ENCODE data around the gene ARID3A. TPM values are rescaled to one million over a fixed set of nuclear protein-coding genes. Genes with fewer than 3 reads are reported as not detected.

Gene ARID3A
- total and polyA plus RNA-seq, 2 of the 8 experiments (the other 6 are each of a cell fraction or from before 2014, with no cell fraction given): 40.5 to 77.4 TPM

DNA sequence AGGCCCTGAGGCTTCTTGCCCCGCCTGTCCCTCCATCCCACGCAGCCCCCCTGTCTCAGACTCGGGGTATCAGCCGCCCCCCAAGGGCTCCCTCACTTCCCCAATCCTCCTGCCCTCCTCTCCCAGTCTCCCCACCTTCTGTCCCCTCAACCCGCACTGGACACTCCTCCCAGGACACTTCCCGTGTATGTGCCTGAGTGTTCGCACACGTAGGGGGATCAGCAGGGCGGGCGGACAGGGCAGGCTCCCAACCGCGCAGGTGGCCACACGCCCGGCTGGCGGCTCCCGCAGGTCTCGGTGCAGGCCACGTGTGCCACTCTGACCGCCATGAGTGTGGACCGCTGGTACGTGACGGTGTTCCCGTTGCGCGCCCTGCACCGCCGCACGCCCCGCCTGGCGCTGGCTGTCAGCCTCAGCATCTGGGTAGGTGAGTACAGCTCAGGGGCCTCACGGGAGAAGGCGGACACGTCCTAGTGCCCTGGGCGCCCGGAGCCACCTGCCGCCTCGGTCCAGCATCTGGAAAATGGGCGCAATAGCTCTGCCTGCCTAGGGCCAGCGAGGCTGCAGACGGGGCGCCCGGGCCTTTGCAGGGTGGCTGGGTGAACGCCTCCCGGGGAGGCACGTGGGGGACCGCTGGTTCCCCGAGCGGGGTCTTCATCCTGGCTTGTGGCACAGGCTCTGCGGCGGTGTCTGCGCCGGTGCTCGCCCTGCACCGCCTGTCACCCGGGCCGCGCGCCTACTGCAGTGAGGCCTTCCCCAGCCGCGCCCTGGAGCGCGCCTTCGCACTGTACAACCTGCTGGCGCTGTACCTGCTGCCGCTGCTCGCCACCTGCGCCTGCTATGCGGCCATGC is 6.4 kb upstream of the ARID3A start (continued):
- TF ChIP-seq, protein P1, sequence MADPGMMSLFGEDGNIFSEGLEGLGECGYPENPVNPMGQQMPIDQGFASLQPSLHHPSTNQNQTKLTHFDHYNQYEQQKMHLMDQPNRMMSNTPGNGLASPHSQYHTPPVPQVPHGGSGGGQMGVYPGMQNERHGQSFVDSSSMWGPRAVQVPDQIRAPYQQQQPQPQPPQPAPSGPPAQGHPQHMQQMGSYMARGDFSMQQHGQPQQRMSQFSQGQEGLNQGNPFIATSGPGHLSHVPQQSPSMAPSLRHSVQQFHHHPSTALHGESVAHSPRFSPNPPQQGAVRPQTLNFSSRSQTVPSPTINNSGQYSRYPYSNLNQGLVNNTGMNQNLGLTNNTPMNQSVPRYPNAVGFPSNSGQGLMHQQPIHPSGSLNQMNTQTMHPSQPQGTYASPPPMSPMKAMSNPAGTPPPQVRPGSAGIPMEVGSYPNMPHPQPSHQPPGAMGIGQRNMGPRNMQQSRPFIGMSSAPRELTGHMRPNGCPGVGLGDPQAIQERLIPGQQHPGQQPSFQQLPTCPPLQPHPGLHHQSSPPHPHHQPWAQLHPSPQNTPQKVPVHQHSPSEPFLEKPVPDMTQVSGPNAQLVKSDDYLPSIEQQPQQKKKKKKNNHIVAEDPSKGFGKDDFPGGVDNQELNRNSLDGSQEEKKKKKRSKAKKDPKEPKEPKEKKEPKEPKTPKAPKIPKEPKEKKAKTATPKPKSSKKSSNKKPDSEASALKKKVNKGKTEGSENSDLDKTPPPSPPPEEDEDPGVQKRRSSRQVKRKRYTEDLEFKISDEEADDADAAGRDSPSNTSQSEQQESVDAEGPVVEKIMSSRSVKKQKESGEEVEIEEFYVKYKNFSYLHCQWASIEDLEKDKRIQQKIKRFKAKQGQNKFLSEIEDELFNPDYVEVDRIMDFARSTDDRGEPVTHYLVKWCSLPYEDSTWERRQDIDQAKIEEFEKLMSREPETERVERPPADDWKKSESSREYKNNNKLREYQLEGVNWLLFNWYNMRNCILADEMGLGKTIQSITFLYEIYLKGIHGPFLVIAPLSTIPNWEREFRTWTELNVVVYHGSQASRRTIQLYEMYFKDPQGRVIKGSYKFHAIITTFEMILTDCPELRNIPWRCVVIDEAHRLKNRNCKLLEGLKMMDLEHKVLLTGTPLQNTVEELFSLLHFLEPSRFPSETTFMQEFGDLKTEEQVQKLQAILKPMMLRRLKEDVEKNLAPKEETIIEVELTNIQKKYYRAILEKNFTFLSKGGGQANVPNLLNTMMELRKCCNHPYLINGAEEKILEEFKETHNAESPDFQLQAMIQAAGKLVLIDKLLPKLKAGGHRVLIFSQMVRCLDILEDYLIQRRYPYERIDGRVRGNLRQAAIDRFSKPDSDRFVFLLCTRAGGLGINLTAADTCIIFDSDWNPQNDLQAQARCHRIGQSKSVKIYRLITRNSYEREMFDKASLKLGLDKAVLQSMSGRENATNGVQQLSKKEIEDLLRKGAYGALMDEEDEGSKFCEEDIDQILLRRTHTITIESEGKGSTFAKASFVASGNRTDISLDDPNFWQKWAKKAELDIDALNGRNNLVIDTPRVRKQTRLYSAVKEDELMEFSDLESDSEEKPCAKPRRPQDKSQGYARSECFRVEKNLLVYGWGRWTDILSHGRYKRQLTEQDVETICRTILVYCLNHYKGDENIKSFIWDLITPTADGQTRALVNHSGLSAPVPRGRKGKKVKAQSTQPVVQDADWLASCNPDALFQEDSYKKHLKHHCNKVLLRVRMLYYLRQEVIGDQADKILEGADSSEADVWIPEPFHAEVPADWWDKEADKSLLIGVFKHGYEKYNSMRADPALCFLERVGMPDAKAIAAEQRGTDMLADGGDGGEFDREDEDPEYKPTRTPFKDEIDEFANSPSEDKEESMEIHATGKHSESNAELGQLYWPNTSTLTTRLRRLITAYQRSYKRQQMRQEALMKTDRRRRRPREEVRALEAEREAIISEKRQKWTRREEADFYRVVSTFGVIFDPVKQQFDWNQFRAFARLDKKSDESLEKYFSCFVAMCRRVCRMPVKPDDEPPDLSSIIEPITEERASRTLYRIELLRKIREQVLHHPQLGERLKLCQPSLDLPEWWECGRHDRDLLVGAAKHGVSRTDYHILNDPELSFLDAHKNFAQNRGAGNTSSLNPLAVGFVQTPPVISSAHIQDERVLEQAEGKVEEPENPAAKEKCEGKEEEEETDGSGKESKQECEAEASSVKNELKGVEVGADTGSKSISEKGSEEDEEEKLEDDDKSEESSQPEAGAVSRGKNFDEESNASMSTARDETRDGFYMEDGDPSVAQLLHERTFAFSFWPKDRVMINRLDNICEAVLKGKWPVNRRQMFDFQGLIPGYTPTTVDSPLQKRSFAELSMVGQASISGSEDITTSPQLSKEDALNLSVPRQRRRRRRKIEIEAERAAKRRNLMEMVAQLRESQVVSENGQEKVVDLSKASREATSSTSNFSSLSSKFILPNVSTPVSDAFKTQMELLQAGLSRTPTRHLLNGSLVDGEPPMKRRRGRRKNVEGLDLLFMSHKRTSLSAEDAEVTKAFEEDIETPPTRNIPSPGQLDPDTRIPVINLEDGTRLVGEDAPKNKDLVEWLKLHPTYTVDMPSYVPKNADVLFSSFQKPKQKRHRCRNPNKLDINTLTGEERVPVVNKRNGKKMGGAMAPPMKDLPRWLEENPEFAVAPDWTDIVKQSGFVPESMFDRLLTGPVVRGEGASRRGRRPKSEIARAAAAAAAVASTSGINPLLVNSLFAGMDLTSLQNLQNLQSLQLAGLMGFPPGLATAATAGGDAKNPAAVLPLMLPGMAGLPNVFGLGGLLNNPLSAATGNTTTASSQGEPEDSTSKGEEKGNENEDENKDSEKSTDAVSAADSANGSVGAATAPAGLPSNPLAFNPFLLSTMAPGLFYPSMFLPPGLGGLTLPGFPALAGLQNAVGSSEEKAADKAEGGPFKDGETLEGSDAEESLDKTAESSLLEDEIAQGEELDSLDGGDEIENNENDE (IDR thresholded peaks at IDR 0.05; ENCODE audit: insufficient replicate concordance, low read length): no peak
- TF ChIP-seq MAFK (IDR thresholded peaks at IDR 0.05; ENCODE audit: low read depth, low read length) (no peak), RXRA (IDR thresholded peaks at IDR 0.05; ENCODE audit: insufficient read depth, low read depth, low read length) (no peak), EZH2 (IDR thresholded peaks at IDR 0.05; ENCODE audit: low read depth, low read length, severe bottlenecking) (peak; percentile 95), TEAD4 (IDR thresholded peaks at IDR 0.05; ENCODE audit: low read depth, low read length) (0 out of 2 replicates have a peak, but pooled peaks have one; percentile 15), KDM4A (IDR thresholded peaks at IDR 0.05; ENCODE audit: low read depth, low read length, severe bottlenecking) (peak; percentile 24), FOSL1 (IDR thresholded peaks at IDR 0.05; ENCODE audit: insufficient read depth, low read depth, low read length) (no peak)
- TF ChIP-seq, protein P2, sequence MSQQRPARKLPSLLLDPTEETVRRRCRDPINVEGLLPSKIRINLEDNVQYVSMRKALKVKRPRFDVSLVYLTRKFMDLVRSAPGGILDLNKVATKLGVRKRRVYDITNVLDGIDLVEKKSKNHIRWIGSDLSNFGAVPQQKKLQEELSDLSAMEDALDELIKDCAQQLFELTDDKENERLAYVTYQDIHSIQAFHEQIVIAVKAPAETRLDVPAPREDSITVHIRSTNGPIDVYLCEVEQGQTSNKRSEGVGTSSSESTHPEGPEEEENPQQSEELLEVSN (IDR thresholded peaks at IDR 0.05): peak; percentile 71
